Measurements from ENCODE around the gene ANKRD30B.
"Not testable (repeated sequence)": the region's sequence is repeated elsewhere in the genome, so short reads cannot be mapped to it uniquely, and the experiment has no call there.

GRCh38 chr18:14797969-14798764 is 50.2 kb downstream of the ANKRD30B start:
- not testable (repeated sequence) for TF ChIP-seq EZH2 (IDR thresholded peaks at IDR 0.05; ENCODE audit: insufficient read depth, low read length); CTCF (IDR thresholded peaks at IDR 0.05; ENCODE audit: insufficient read depth, low read depth, low read length)

All from astrocyte (in vitro differentiated cells and primary cell).